Mucosa of stomach (tissue), 1 donor: ENCODE measurements around the gene ST8SIA1.

Experiments
- H3K27me3 ChIP-seq: one replicate; pipeline ENCODE4 v1.7.0; 2013; ENCODE audit warnings: mild to moderate bottlenecking, low read length; ENCODE audit not compliant: control insufficient read depth, insufficient read depth
- H3K36me3 ChIP-seq: one replicate; pipeline ENCODE4 v1.7.0; 2013; ENCODE audit warnings: low read length; ENCODE audit not compliant: control insufficient read depth, insufficient read depth
- H3K4me1 ChIP-seq: one replicate; pipeline ENCODE4 v1.7.0; 2013; ENCODE audit warnings: mild to moderate bottlenecking, low read length; ENCODE audit not compliant: control insufficient read depth, insufficient read depth
- H3K4me3 ChIP-seq: one replicate; pipeline ENCODE4 v1.7.0; 2013; ENCODE audit warnings: low read length
- H3K9ac ChIP-seq: one replicate; pipeline ENCODE4 v1.7.0; 2013; ENCODE audit warnings: mild to moderate bottlenecking, low read length, moderate library complexity
- H3K9me3 ChIP-seq: one replicate; pipeline ENCODE4 v1.7.0; 2013; ENCODE audit warnings: mild to moderate bottlenecking, low read length, moderate library complexity; ENCODE audit not compliant: control insufficient read depth
- donor health status: Pancreatic carcinoma.

ST8SIA1 gene

DNA sequence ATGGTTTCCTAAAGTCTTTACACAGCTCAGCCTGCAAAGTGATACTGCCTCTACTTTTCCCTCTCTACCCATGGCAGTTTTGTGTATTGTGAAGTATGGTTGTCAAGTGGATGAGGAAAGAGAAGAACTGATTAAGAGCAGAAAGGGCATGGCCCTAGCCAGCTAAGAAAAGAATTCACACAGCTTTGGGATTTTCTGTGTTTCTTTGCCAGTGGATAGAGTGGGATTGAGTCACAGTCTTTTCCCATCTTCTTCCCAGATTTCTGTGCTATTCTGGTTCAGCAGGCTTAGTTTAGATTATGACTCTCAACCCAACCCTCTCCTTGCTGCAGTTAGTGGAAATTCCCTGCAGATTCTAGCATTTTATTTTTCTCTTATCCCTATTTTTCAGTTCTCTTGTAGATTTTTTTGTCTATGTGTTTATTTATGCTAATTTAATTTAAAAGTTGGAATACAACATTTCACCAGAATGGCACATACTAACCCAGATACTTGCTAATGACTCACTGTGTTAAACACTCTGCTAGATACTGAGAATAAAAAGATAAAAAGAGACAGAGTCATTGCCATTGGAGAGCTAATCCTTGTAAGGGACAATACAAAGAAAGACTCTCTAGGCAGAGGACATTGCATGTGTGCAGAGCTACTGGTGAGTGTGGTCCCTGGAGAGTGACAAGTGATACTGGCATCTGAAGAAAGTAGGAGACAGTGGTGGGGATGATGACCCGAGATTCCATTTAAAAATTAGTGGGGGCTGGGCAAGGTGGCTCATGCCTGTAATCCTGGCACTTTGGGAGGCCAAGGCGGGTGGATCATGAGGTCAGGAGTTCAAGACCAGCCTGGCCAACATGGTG is 106.3 kb downstream of the ST8SIA1 start:
- no peaks in the 10 kb centered on the region for H3K9me3 ChIP-seq
- H3K4me1 ChIP-seq, result no peaks in the 10 kb centered on the region
- no peaks in the 10 kb centered on the region for H3K27me3 ChIP-seq
- no peak overlapping the region for H3K4me3 ChIP-seq
- H3K36me3 ChIP-seq, result no peaks in the 10 kb centered on the region
- H3K9ac ChIP-seq, result no peak overlapping the region

DNA sequence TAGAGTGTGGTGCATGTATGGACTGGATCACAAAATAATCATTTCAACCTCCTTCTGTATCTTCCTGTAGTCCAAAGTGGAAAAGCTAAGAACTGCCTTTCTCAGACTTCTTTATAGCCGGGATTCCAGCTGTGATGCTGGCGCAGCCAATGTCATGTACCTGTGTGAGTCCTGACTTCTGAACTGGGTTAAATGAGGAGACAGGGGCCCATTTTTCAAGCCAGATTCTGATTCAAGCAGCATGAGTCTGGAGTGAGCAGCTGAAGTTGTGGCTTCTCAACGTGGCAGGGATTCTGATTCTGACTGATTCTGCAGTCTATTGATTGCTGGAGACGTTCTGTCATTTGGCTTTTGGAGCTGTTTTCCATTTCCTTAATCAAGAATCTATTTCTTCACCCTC is 111.2 kb downstream of the ST8SIA1 start:
- H3K4me1 ChIP-seq, result no peaks in the 10 kb centered on the region
- H3K27me3 ChIP-seq, result no peaks in the 10 kb centered on the region
- no peaks in the 10 kb centered on the region for H3K9me3 ChIP-seq
- no peaks in the 10 kb centered on the region for H3K36me3 ChIP-seq
- no peak overlapping the region for H3K9ac ChIP-seq
- no peak overlapping the region for H3K4me3 ChIP-seq

- Histone ChIP-seq H3K4me3 (no peak overlapping the region), H3K9me3 (no peaks in the 10 kb centered on the region), H3K27me3 (no peaks in the 10 kb centered on the region), H3K9ac (no peak overlapping the region), H3K4me1 (no peaks in the 10 kb centered on the region), H3K36me3 (no peaks in the 10 kb centered on the region)
These were observed 117.0 kb downstream of the ST8SIA1 start for GRCh38 chr12:22217556-22217955.

DNA sequence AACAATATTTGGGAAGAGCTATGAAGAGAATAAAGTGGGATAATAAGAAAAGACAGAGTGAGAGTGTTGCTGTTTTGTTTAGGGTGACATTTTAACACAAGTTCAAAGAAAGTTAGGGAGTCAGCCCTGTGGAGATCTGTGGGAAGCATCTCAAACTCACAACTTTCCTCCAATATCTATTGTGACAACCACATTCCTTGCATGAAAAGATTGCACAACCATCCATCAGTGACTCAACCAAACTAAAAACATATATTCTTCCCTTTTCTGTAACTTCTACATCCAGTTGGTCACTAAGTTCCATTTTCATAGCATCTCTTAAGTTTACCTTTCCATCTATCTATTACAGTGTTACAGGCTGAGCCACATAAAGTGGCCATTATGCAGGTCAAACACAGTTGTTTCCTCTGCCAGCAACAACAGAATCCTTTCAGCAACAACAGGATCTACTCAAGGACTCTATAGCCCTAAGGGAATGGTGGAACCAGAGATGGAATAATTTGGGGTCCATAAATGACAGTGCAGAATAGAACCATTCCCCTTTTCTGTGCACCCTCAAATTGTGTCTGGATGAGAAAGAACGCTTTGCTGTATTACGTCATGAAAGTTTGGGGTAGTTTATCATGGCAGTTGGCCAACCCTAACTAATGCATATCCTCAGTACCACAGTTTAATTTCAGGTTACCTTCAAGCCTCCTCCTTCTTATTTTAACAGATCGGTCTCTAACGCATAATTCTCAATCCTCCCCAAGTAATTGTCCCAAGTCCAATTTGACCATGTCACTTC is 118.8 kb downstream of the ST8SIA1 start:
- Histone ChIP-seq H3K36me3 (no peaks in the 10 kb centered on the region), H3K27me3 (no peaks in the 10 kb centered on the region), H3K9ac (no peak overlapping the region), H3K9me3 (no peaks in the 10 kb centered on the region), H3K4me1 (no peaks in the 10 kb centered on the region), H3K4me3 (no peak overlapping the region)

GRCh38 chr12:22211128-22211527 is 123.4 kb downstream of the ST8SIA1 start:
- Histone ChIP-seq H3K9me3 (no peaks in the 10 kb centered on the region), H3K4me3 (no peak overlapping the region), H3K27me3 (no peaks in the 10 kb centered on the region), H3K9ac (no peak overlapping the region), H3K36me3 (no peaks in the 10 kb centered on the region), H3K4me1 (no peaks in the 10 kb centered on the region)

DNA sequence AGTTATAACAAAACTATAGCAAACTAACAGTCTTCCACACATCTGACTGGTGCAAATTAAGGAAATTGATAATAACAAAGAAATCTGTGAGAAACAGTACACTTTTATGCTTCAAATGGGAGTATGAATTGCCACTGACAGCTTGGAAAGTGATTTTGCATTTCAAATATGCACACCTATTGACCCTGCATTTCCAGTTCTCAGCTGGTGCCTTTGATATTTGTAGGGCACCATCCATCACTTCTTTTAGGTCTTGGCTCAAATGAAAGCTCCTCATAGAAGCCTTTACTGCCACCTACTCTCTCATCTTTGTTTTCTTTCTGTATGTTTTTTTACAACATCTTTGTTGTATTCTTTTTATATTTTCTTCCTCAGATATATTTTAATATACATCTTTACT is 125.1 kb downstream of the ST8SIA1 start:
- no peaks in the 10 kb centered on the region for H3K27me3 ChIP-seq
- H3K36me3 ChIP-seq, result no peaks in the 10 kb centered on the region
- H3K9ac ChIP-seq, result no peak overlapping the region
- no peaks in the 10 kb centered on the region for H3K9me3 ChIP-seq
- no peaks in the 10 kb centered on the region for H3K4me1 ChIP-seq
- H3K4me3 ChIP-seq, result no peak overlapping the region

- no peak overlapping the region for H3K4me3 ChIP-seq
- H3K4me1 ChIP-seq, result no peaks in the 10 kb centered on the region
- no peaks in the 10 kb centered on the region for H3K36me3 ChIP-seq
- H3K27me3 ChIP-seq, result no peaks in the 10 kb centered on the region
- no peaks in the 10 kb centered on the region for H3K9me3 ChIP-seq
- H3K9ac ChIP-seq, result no peak overlapping the region
These were observed 128.3 kb downstream of the ST8SIA1 start for GRCh38 chr12:22206111-22206728.

DNA sequence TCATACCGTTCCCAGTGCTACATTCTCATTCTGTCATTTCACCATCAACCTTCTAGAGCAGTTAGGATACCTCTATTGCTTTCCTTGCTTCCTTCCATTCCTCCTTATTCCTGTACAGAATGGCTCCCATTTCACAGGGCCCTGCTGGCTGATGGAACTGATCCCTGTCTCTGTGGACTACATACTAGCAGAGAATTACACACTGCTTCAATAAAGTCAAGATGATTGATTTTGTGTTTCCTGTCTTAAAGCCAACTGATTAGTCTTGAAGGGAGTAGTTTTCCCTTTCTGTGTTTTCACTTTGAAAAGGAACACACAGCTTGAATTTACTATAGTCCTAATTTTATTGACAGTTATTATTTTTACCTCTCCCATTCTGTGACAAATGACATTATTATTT is 130.1 kb downstream of the ST8SIA1 start:
- Histone ChIP-seq H3K27me3 (no peaks in the 10 kb centered on the region), H3K9ac (no peak overlapping the region), H3K4me1 (no peaks in the 10 kb centered on the region), H3K9me3 (no peaks in the 10 kb centered on the region), H3K4me3 (no peak overlapping the region), H3K36me3 (no peaks in the 10 kb centered on the region)

DNA sequence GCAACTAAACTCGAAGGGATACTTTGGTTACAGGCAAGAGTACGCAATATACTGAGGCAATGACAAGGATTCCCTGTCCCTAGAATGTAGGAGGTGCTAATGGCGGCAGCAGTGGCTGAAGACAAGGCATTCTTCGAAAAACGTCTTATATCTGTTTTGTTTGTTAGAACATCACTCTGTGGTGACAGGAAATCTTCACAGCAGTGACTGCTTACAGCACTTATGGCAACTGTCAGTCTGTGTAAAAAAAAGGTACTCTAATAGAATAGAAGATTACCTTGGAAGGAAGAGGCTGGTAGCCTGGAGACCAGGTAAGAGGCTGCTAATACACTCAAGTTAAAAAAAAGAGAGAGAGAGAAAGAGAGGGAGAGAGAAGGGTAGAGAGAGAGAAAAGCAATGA is 131.7 kb downstream of the ST8SIA1 start:
- H3K9ac ChIP-seq, result no peak overlapping the region

DNA sequence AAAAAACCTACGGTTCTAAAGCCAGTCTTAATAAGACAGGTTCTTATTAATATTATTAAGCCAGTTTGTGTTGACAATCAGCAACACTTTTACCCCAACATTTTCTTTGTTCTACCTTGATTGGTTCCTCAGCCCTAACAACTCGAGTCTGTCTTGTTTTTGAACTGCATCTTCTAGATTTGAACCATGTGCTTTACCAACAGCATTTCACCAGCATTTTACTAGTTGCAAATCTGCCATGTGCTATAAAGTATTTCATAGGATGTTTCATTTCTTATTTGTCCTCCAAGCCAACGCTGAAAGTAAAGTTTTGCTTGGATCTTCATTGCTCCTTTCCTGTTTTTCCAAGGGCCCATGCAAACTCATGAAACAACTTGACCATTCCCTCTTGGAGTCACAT is 133.4 kb downstream of the ST8SIA1 start:
- H3K9me3 ChIP-seq, result no peaks in the 10 kb centered on the region
- H3K36me3 ChIP-seq, result no peaks in the 10 kb centered on the region
- no peaks in the 10 kb centered on the region for H3K27me3 ChIP-seq
- no peaks in the 10 kb centered on the region for H3K4me1 ChIP-seq
- no peak overlapping the region for H3K4me3 ChIP-seq
- H3K9ac ChIP-seq, result no peak overlapping the region

More for the DNA sequence above, 131.7 kb downstream of the ST8SIA1 start:
- H3K4me3 ChIP-seq, result no peak overlapping the region
- H3K27me3 ChIP-seq, result no peaks in the 10 kb centered on the region
- no peaks in the 10 kb centered on the region for H3K36me3 ChIP-seq
- H3K9me3 ChIP-seq, result no peaks in the 10 kb centered on the region
- H3K4me1 ChIP-seq, result no peaks in the 10 kb centered on the region

- H3K9me3 ChIP-seq, result no peaks in the 10 kb centered on the region
- H3K9ac ChIP-seq, result no peak overlapping the region
- no peaks in the 10 kb centered on the region for H3K4me1 ChIP-seq
- H3K4me3 ChIP-seq, result no peak overlapping the region
- no peaks in the 10 kb centered on the region for H3K36me3 ChIP-seq
- H3K27me3 ChIP-seq, result no peaks in the 10 kb centered on the region
These were observed 138.3 kb downstream of the ST8SIA1 start for GRCh38 chr12:22196236-22196635.

DNA sequence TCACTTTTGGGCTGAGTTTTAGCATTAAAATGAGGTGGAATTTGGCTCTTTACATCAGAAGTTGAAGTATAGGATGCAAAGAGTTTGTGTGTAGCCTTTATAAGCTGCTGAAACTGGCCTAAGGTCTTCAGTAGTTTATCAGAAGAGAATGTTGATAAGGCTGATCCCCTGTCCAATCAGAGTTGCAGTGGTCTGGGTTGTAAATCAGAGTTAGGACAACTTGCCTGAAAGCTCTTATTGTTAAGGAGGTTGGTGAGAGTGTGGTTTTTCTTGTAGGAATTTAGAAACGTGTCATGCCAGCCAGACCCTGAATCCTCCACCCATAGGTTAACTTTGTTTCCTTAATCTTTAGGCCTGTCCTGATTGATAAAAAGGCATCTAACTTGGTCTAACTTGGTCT is 143.5 kb downstream of the ST8SIA1 start:
- no peak overlapping the region for H3K9ac ChIP-seq

More for the DNA sequence above, 143.5 kb downstream of the ST8SIA1 start:
- H3K9me3 ChIP-seq, result no peaks in the 10 kb centered on the region
- H3K27me3 ChIP-seq, result no peaks in the 10 kb centered on the region
- no peaks in the 10 kb centered on the region for H3K4me1 ChIP-seq
- H3K4me3 ChIP-seq, result no peak overlapping the region
- H3K36me3 ChIP-seq, result no peaks in the 10 kb centered on the region
